ENCODE results near the gene TRPM3.
"Not testable (repeated sequence)": the region's sequence is repeated elsewhere in the genome, so short reads cannot be mapped to it uniquely, and the experiment has no call there.

DNA sequence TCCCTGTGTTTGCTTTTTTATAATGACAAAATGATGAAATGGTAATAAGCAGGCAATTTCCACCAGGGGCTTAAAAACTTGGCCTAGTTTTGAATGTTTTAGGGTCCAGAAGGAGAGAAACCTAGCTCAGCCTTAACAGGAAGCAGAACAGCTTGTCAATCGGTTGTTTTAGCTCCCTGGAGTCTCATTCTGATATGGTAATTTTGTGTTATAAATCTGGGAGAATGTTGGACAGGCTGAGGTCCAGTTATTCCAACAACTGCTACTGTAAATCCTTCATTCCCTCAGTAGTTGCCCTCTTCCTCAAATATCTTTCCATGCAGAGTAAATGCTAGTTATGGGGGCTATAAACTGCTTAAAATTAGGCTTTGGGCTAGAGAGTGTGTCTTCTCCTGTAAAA, 397.4 kb downstream of the TRPM3 start:
- TF ChIP-seq, protein P1, sequence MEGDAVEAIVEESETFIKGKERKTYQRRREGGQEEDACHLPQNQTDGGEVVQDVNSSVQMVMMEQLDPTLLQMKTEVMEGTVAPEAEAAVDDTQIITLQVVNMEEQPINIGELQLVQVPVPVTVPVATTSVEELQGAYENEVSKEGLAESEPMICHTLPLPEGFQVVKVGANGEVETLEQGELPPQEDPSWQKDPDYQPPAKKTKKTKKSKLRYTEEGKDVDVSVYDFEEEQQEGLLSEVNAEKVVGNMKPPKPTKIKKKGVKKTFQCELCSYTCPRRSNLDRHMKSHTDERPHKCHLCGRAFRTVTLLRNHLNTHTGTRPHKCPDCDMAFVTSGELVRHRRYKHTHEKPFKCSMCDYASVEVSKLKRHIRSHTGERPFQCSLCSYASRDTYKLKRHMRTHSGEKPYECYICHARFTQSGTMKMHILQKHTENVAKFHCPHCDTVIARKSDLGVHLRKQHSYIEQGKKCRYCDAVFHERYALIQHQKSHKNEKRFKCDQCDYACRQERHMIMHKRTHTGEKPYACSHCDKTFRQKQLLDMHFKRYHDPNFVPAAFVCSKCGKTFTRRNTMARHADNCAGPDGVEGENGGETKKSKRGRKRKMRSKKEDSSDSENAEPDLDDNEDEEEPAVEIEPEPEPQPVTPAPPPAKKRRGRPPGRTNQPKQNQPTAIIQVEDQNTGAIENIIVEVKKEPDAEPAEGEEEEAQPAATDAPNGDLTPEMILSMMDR (IDR thresholded peaks at IDR 0.05), result not testable (repeated sequence)
- TF ChIP-seq POLR2A, EP300 (IDR thresholded peaks at IDR 0.05): not testable (repeated sequence)
